H1 (cell line): Measurements from ENCODE around the gene PBX1. TPM values are rescaled to one million over a fixed set of nuclear protein-coding genes. Genes with fewer than 3 reads are reported as not detected.

Experiments
- CBX8 ChIP-seq: fragments of 300-800, 300-1000 bp; sonication (generic); IDR thresholded peaks from 2 replicates; pipeline ENCODE4 v1.7.1; 2016; ENCODE audit warnings: low read depth, low read length, borderline replicate concordance
- CEBPB ChIP-seq: IDR thresholded peaks from 2 replicates; pipeline ENCODE4 v1.6.1; 2012; ENCODE audit warnings: low read depth, low read length
- RBBP5 ChIP-seq: IDR thresholded peaks from 2 replicates; pipeline ENCODE4 v1.7.1; 2012; ENCODE audit warnings: low read depth, mild to moderate bottlenecking, inconsistent platforms, low read length, moderate library complexity, borderline replicate concordance
- SIRT6 ChIP-seq: IDR thresholded peaks from one replicate; pipeline ENCODE4 v1.7.1; 2012; ENCODE audit warnings: low read length, inconsistent platforms
- TAF7 ChIP-seq: optimal IDR thresholded peaks from 2 replicates; pipeline ENCODE3; 2011; ENCODE audit warnings: low read depth, mild to moderate bottlenecking, inconsistent platforms, low read length, moderate library complexity, borderline replicate concordance
- TCF12 ChIP-seq: IDR thresholded peaks from 2 replicates; pipeline ENCODE4 v1.6.1; 2011; ENCODE audit warnings: low read depth, mild to moderate bottlenecking, low read length
- polyA plus RNA-seq, 7 experiments: library from polyadenylated mRNA; depleted of rRNA in 3 of 7; stranded (reverse) in 5 of 7; unstranded in 2 of 7; fragments of >200 nt in 5 of 7; fragments of 200-250 nt in 2 of 7; gene quantifications; 1 replicate in 5 of 7; 2 replicates in 1 of 7; 4 replicates in 1 of 7; pipeline versions ENCODE4 v1.2.1 to v1.2.3, GENCODE V29; 2011 to 2013; ENCODE audit warnings: missing spikeins in 2 of 7, mixed read lengths in 2 of 7
- total RNA-seq: library from RNA; stranded (reverse); fragmentation: NEBNext Ultra II Directional; extraction: Animal tissue kit (Norgen Biotek cat#: 25700); gene quantifications from 2 replicates; pipeline ENCODE4 v1.2.1, GENCODE V29; 2021

Gene PBX1
- total and polyA plus RNA-seq, 2 of the 8 experiments (the other 6 are each of a cell fraction or from before 2014, with no cell fraction given): 87.4 to 124 TPM

- TF ChIP-seq CBX8 (no peak), SIRT6 (no peak), RBBP5 (no peak), TCF12 (no peak), CEBPB (no peak), TAF7 (no peak)
These were observed 164.4 kb downstream of the PBX1 start (continued) for GRCh38 chr1:164723296-164723798.
